H1 (cell line): ENCODE measurements around the gene ARRDC1. TPM values are rescaled to one million over a fixed set of nuclear protein-coding genes. Genes with fewer than 3 reads are reported as not detected.

ENCODE experiments used
- CTCF ChIA-PET: fragments of 300-600 bp; sonication (Branson Sonifier 250); formaldehyde crosslinking; loops from one replicate; lab custom pipeline; 2021; ENCODE audit not compliant: partially characterized antibody; lab: Charles Lee
- POLR2A ChIA-PET: fragments of 300-600 bp; sonication (Branson Sonifier 250); formaldehyde crosslinking; loops from one replicate; lab custom pipeline; 2021; ENCODE audit warnings: inconsistent platforms; ENCODE audit not compliant: partially characterized antibody; lab: Charles Lee
- DNase-seq, 2 experiments: peaks; one replicate each; pipeline versions ENCODE4 v3.0.0 to v3.0.0-alpha.2; 2010 to 2022; ENCODE audit warnings: low spot score in 2 of 2, low read depth in 1 of 2, mixed read lengths in 1 of 2
- FAIRE-seq: peaks from 2 replicates; lab custom pipeline; 2011; peaks lifted over from hg19 to GRCh38; lab: Jason Lieb, UNC
- H2AFZ ChIP-seq: 2 replicates; pipeline ENCODE4 v1.8.1; 2012; ENCODE audit warnings: low read length, inconsistent platforms
- H2AK5ac ChIP-seq: 2 replicates; pipeline ENCODE4 v1.6.1; 2013; ENCODE audit warnings: low read depth, low read length
- H2BK120ac ChIP-seq: replicated peaks from 2 replicates; pipeline ENCODE3; 2013; ENCODE audit warnings: low read depth, low read length, inconsistent platforms
- H2BK12ac ChIP-seq: 2 replicates; pipeline ENCODE4 v1.6.1; 2013; ENCODE audit warnings: low read depth, low read length
- H2BK15ac ChIP-seq: 2 replicates; pipeline ENCODE4 v1.6.1; 2013; ENCODE audit warnings: low read length
- H2BK20ac ChIP-seq: 2 replicates; pipeline ENCODE4 v1.6.1; 2013; ENCODE audit warnings: low read length
- H2BK5ac ChIP-seq: 2 replicates; pipeline ENCODE4 v1.6.1; 2013; ENCODE audit warnings: low read depth, low read length
- H3K14ac ChIP-seq: 2 replicates; pipeline ENCODE4 v1.6.1; 2013; ENCODE audit warnings: inconsistent platforms; ENCODE audit not compliant: insufficient read length
- H3K18ac ChIP-seq: 2 replicates; pipeline ENCODE4 v1.6.1; 2013; ENCODE audit warnings: low read length; ENCODE audit errors: extremely low read depth
- H3K23ac ChIP-seq: 2 replicates; pipeline ENCODE4 v1.6.1; 2013; ENCODE audit warnings: inconsistent platforms; ENCODE audit not compliant: insufficient read length
- H3K23me2 ChIP-seq: 2 replicates; pipeline ENCODE4 v1.6.1; 2013; ENCODE audit warnings: low read depth, low read length
- H3K27ac ChIP-seq: 2 replicates; pipeline ENCODE4 v1.6.1; 2011; ENCODE audit warnings: low read depth, low read length, inconsistent platforms
- H3K27me3 ChIP-seq, 4 experiments: replicated peaks in 1 of 4; 1 replicate in 1 of 4; 2 replicates in 3 of 4; pipeline versions ENCODE4 v1.6.1 to v1.8.1; 2011 to 2013; ENCODE audit warnings: low read length in 3 of 4, mild to moderate bottlenecking in 3 of 4, inconsistent platforms in 2 of 4, mixed read lengths in 2 of 4, moderate library complexity in 1 of 4; ENCODE audit not compliant: control insufficient read depth in 3 of 4, insufficient read depth in 3 of 4; ENCODE audit errors: extremely low read depth in 1 of 4
- H3K36me3 ChIP-seq, 4 experiments: 2 replicates each; pipeline versions ENCODE4 v1.6.1 to v1.8.1; 2011 to 2013; ENCODE audit warnings: mild to moderate bottlenecking in 4 of 4, low read length in 3 of 4, moderate library complexity in 2 of 4, control low read depth in 1 of 4, inconsistent platforms in 1 of 4; ENCODE audit not compliant: insufficient read depth in 4 of 4, control insufficient read depth in 2 of 4
- H3K4ac ChIP-seq: replicated peaks from 2 replicates; pipeline ENCODE3; 2013; ENCODE audit warnings: low read length, low read depth, mixed read lengths, inconsistent platforms; ENCODE audit not compliant: insufficient read length
- H3K4me1 ChIP-seq, 4 experiments: replicated peaks in 1 of 4; 1 replicate in 1 of 4; 2 replicates in 3 of 4; pipeline versions ENCODE4 v1.6.1 to v1.8.1; 2011 to 2013; ENCODE audit warnings: low read length in 3 of 4, inconsistent platforms in 2 of 4, mixed read lengths in 1 of 4; ENCODE audit not compliant: insufficient read depth in 4 of 4, control insufficient read depth in 3 of 4
- H3K4me2 ChIP-seq, 2 experiments: 2 replicates each; pipeline versions ENCODE4 v1.6.1 to v1.8.1; 2011 to 2013; ENCODE audit warnings: low read depth in 2 of 2, low read length in 2 of 2, control low read depth in 1 of 2, inconsistent platforms in 1 of 2, mild to moderate bottlenecking in 1 of 2; ENCODE audit not compliant: insufficient read depth in 1 of 2
- H3K4me3 ChIP-seq, 4 experiments: fragments of 200-600, 300-600 bp in 1 of 4; sonication (generic), shearing (Covaris generic), sonication (Bioruptor Twin) in 1 of 4; 2 replicates each; pipeline versions ENCODE4 v1.5.1 to v1.8.1; 2011 to 2016; ENCODE audit warnings: low read length in 4 of 4, low read depth in 3 of 4, control low read depth in 2 of 4, inconsistent platforms in 2 of 4, mild to moderate bottlenecking in 2 of 4, mixed read lengths in 1 of 4, moderate library complexity in 1 of 4; ENCODE audit not compliant: insufficient read depth in 2 of 4; ENCODE audit errors: extremely low read depth in 1 of 4
- H3K56ac ChIP-seq: replicated peaks from 2 replicates; pipeline ENCODE3; 2013; ENCODE audit warnings: low read depth, mild to moderate bottlenecking, mixed read lengths, low read length, inconsistent platforms; ENCODE audit not compliant: insufficient read length
- H3K79me1 ChIP-seq: 2 replicates; pipeline ENCODE4 v1.6.1; 2013; ENCODE audit warnings: low read depth, low read length, control low read depth
- H3K79me2 ChIP-seq, 2 experiments: 2 replicates each; pipeline versions ENCODE4 v1.6.1 to v1.8.1; 2012 to 2013; ENCODE audit warnings: low read length in 2 of 2, mild to moderate bottlenecking in 2 of 2, inconsistent platforms in 1 of 2; ENCODE audit not compliant: insufficient read depth in 2 of 2, control insufficient read depth in 1 of 2
- H3K9ac ChIP-seq, 4 experiments: replicated peaks in 1 of 4; 1 replicate in 1 of 4; 2 replicates in 3 of 4; pipeline versions ENCODE4 v1.6.1 to v1.8.1; 2011 to 2013; ENCODE audit warnings: low read depth in 3 of 4, low read length in 3 of 4, control low read depth in 2 of 4, mild to moderate bottlenecking in 2 of 4, moderate library complexity in 2 of 4, inconsistent platforms in 1 of 4; ENCODE audit errors: extremely low read depth in 1 of 4
- H3K9me3 ChIP-seq, 2 experiments: 2 replicates each; pipeline versions ENCODE4 v1.6.1 to v1.8.1; 2012 to 2013; ENCODE audit warnings: mild to moderate bottlenecking in 2 of 2, moderate library complexity in 2 of 2, control low read depth in 1 of 2, inconsistent platforms in 1 of 2, low read depth in 1 of 2, low read length in 1 of 2, mixed read lengths in 1 of 2; ENCODE audit not compliant: insufficient read depth in 2 of 2
- H4K20me1 ChIP-seq, 2 experiments: replicated peaks in 1 of 2; 2 replicates each; pipeline versions ENCODE3 to v1.8.1; 2011 to 2013; ENCODE audit warnings: inconsistent platforms in 2 of 2, low read length in 2 of 2, mild to moderate bottlenecking in 1 of 2; ENCODE audit not compliant: insufficient read depth in 2 of 2, control insufficient read depth in 1 of 2
- H4K5ac ChIP-seq: 2 replicates; pipeline ENCODE4 v1.6.1; 2013; ENCODE audit warnings: low read length, low read depth, mixed read lengths, inconsistent platforms; ENCODE audit not compliant: insufficient read length
- H4K8ac ChIP-seq: 2 replicates; pipeline ENCODE4 v1.8.0; 2013; ENCODE audit warnings: mild to moderate bottlenecking, moderate library complexity, low read length, inconsistent platforms; ENCODE audit not compliant: insufficient read depth; ENCODE audit errors: extremely low read depth
- H4K91ac ChIP-seq: replicated peaks from 2 replicates; pipeline ENCODE3; 2013; ENCODE audit warnings: low read length, mixed read lengths, inconsistent platforms; ENCODE audit not compliant: insufficient read length
- SRF ChIP-seq: IDR thresholded peaks from 2 replicates; pipeline ENCODE4 v1.6.1; 2011; ENCODE audit warnings: mild to moderate bottlenecking, low read depth, low read length, moderate library complexity
- SUZ12 ChIP-seq: fragments of 200-600 bp; sonication (generic); IDR thresholded peaks from 2 replicates; pipeline ENCODE4 v1.6.1; 2012; ENCODE audit warnings: mild to moderate bottlenecking, inconsistent platforms, low read length, moderate library complexity, mixed read lengths
- WGBS, 2 experiments: shearing (Covaris generic) in 1 of 2; methylation state at CpG; one replicate each; pipeline versions ENCODE4 v1.1.6 to v1.1.7; 2013 to 2015; ENCODE audit warnings: low lambda C conversion rate in 2 of 2, mixed read lengths in 2 of 2, inconsistent platforms in 1 of 2, low coverage in 1 of 2, missing lambda C conversion rate in 1 of 2; ENCODE audit not compliant: insufficient replicate concordance in 2 of 2, insufficient coverage in 1 of 2, insufficient read length in 1 of 2; ENCODE audit errors: extremely low coverage in 1 of 2, missing lambda C conversion rate in 1 of 2; 5-methylcytosine and 5-hydroxymethylcytosine counted together
- polyA plus RNA-seq, 7 experiments: library from polyadenylated mRNA; depleted of rRNA in 3 of 7; stranded (reverse) in 5 of 7; unstranded in 2 of 7; fragments of >200 nt in 5 of 7; fragments of 200-250 nt in 2 of 7; gene quantifications; 1 replicate in 5 of 7; 2 replicates in 1 of 7; 4 replicates in 1 of 7; pipeline versions ENCODE4 v1.2.1 to v1.2.3, GENCODE V29; 2011 to 2013; ENCODE audit warnings: missing spikeins in 2 of 7, mixed read lengths in 2 of 7
- total RNA-seq: library from RNA; stranded (reverse); fragmentation: NEBNext Ultra II Directional; extraction: Animal tissue kit (Norgen Biotek cat#: 25700); gene quantifications from 2 replicates; pipeline ENCODE4 v1.2.1, GENCODE V29; 2021

ARRDC1 gene
- total and polyA plus RNA-seq, 2 of the 8 experiments (the other 6 are each of a cell fraction or from before 2014, with no cell fraction given): 22.0 to 58.4 TPM

GRCh38 chr9:137663584-137663983 is 58.1 kb downstream of the ARRDC1 start:
- no peak overlapping the region for H2BK20ac ChIP-seq
- no peak overlapping the region for H2BK15ac ChIP-seq
- peaks cover 21 to 46% (median 33%) of the 10 kb centered on the region in 4 experiments for H3K4me1 ChIP-seq
- no peak overlapping the region for H3K14ac ChIP-seq
- 0 out of 2 replicates have a peak overlapping the region, but pooled peaks have one; percentile 96 for H2AK5ac ChIP-seq
- peaks cover 3 to 91% of the 10 kb centered on the region in 2 experiments; a peak in 3 of 4 replicates for H3K79me2 ChIP-seq
- H4K91ac ChIP-seq: no peak overlapping the region
- H3K56ac ChIP-seq: no peak overlapping the region
- no peaks in the 10 kb centered on the region for H4K20me1 ChIP-seq
- no peak overlapping the region for H2BK120ac ChIP-seq
- H2BK12ac ChIP-seq: peak overlapping the region; percentile 96; the same call in 1 of the 2 replicates
- H3K9me3 ChIP-seq: no peaks in the 10 kb centered on the region
- H2AFZ ChIP-seq: no peak overlapping the region
- no peaks in the 10 kb centered on the region for H3K27me3 ChIP-seq
- no peak overlapping the region; the same call in 1 of the 2 replicates for H2BK5ac ChIP-seq
- no peak overlapping the region for H3K9ac ChIP-seq
- H4K5ac ChIP-seq: no peak overlapping the region
- H3K23ac ChIP-seq: no peak overlapping the region
- H3K79me1 ChIP-seq: peaks cover 12% of the 10 kb centered on the region; the same call in 1 of the 2 replicates
- DNase-seq: no peak
- no peak overlapping the region for H3K18ac ChIP-seq
- H3K4ac ChIP-seq: no peak overlapping the region
- H3K4me2 ChIP-seq: peak overlapping the region in 1 of 2 experiments; percentile 91; a peak in 3 of 4 replicates
- no peak for FAIRE-seq
- CTCF ChIA-PET: interaction anchor here (0.7 to 3.1 kb wide), 6 partner anchors 8 to 106 kb away, joined by 3 to 11 read pairs (median 3); no protein-coding TSS in a partner anchor
- 80% methylated on average over 4 of the region's 4 CpGs; no CpG with 5 or more reads in 1 of the 2 experiments for WGBS, 2 experiments
- H3K36me3 ChIP-seq: no peaks in the 10 kb centered on the region
- H3K27ac ChIP-seq: no peak overlapping the region
- peaks cover 9% of the 10 kb centered on the region; the same call in 1 of the 2 replicates for H3K23me2 ChIP-seq
- H3K4me3 ChIP-seq: no peak overlapping the region
- no peak for TF ChIP-seq SUZ12
- TF ChIP-seq SRF: peak; percentile 45; the same call in 1 of the 2 replicates
- POLR2A ChIA-PET: interaction anchor here (0.6 to 4.3 kb wide), 2 partner anchors 37 to 45 kb away, joined by 3 to 24 read pairs; partner anchors contain the start of gene EHMT1
- no peak overlapping the region for H4K8ac ChIP-seq
